ENCODE results near the gene IL31RA.

GRCh38 chr5:55855509-55855908 is 4.4 kb downstream of the IL31RA start:
- TF ChIP-seq RCOR1 (IDR thresholded peaks at IDR 0.05; ENCODE audit: low read depth, low read length) (no peak), POLR2A (IDR thresholded peaks at IDR 0.05; ENCODE audit: low read length) (no peak), CTCF (IDR thresholded peaks at IDR 0.05) (no peak), ZNF302 (CRISPR knock-in tag; IDR thresholded peaks at IDR 0.05) (no peak), BHLHE40 (IDR thresholded peaks at IDR 0.05; ENCODE audit: low read depth, low read length) (no peak), KDM1A (IDR thresholded peaks at IDR 0.05; ENCODE audit: low read depth) (no peak), CHD4 (IDR thresholded peaks at IDR 0.05; ENCODE audit: borderline replicate concordance) (no peak), RFX5 (IDR thresholded peaks at IDR 0.05) (no peak), NR3C1 (IDR thresholded peaks at IDR 0.05) (no peak), RNF2 (IDR thresholded peaks at IDR 0.05; ENCODE audit: borderline replicate concordance, low read depth) (no peak)

Measured in A549 (cell line).